ENCODE results near the gene DCAF11. TPM values are rescaled to one million over a fixed set of nuclear protein-coding genes. Genes with fewer than 3 reads are reported as not detected.

DCAF11 gene
- total and polyA plus RNA-seq, 7 donors, result 34.7 to 73.5 (median 66.4) TPM

GRCh38 chr14:24132976-24133375, 18.4 kb downstream of the DCAF11 start:
- DNase-seq (no peak), ATAC-seq (no peak)
- 60 to 80% (median 62%) methylated on average over 2 of the region's 2 CpGs for WGBS, 3 donors
- TF ChIP-seq CTCF (IDR thresholded peaks at IDR 0.05), result no peak
- peak overlapping the region; percentile 96 for H3K27ac ChIP-seq
- intact Hi-C loops (cut with DNase I), result no loop called here
- peaks cover 0 to 9% of the 10 kb centered on the region in 2 donors for H3K36me3 ChIP-seq (ENCODE audit: insufficient read depth in 1 of 2, low read depth in 1 of 2)
- peak overlapping the region; percentile 68 for H3K4me3 ChIP-seq
- H3K9me3 ChIP-seq, result no peaks in the 10 kb centered on the region
- peaks cover 41% of the 10 kb centered on the region for H3K4me1 ChIP-seq
- no peaks in the 10 kb centered on the region for H3K27me3 ChIP-seq (ENCODE audit: insufficient read depth in 3 of 3, low read length in 2 of 3)

DNA sequence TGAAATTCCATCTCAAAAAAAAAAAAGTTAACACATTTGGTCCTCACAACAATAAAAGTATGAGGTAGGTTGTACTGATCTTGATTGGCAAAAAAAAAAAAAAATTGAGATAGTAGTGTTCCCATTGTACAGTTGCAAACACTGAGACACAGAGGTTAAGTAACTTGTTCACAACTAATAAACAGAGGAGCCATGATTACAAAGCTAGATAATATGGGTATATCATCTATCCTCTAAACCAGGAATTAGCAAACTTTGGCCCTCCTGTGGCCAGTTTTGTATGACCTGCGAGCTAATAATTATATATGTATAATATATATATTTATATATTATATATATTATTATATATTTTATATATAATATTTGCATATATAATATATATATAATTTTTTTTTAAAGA, 19.2 kb downstream of the DCAF11 start:
- intact Hi-C loops (cut with DNase I), result no loop called here
- H3K27ac ChIP-seq, result peak overlapping the region; percentile 96
- ATAC-seq, result no peak

DNA sequence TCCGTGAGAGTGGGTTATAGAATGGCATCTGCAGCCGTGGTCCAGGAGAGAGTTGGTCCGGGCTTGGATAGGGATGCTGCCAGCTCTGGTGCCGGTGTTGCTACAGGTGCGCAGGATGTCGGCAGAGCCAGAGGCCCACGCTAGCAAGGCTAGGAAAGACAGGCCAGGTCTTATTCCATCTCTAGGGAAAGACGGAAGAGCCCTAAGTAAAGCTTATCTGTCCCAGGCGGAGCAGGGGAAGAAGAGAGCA, 20.9 kb downstream of the DCAF11 start:
- WGBS, 3 donors, result 3 to 4% (median 4%) methylated on average over 9 of the region's 9 CpGs
- TF ChIP-seq CTCF (IDR thresholded peaks at IDR 0.05), result no peak
- no peak for DNase-seq
- Histone ChIP-seq H3K4me1 (peaks cover 58% of the 10 kb centered on the region), H3K9me3 (no peaks in the 10 kb centered on the region), H3K4me3 (peak overlapping the region; percentile 100), H3K36me3 (ENCODE audit: insufficient read depth in 1 of 2, low read depth in 1 of 2) (peaks cover 0 to 25% of the 10 kb centered on the region in 2 donors), H3K27ac (peak overlapping the region; percentile 96), H3K27me3 (ENCODE audit: insufficient read depth in 3 of 3, low read length in 2 of 3) (no peaks in the 10 kb centered on the region)
- ATAC-seq, result no peak
- intact Hi-C loops (cut with DNase I), result no loop called here

More for the DNA sequence above, 19.2 kb downstream of the DCAF11 start:
- Histone ChIP-seq H3K4me3 (no peak overlapping the region), H3K9me3 (no peaks in the 10 kb centered on the region), H3K27me3 (ENCODE audit: insufficient read depth in 3 of 3, low read length in 2 of 3) (no peaks in the 10 kb centered on the region), H3K36me3 (ENCODE audit: insufficient read depth in 1 of 2, low read depth in 1 of 2) (peaks cover 0 to 17% of the 10 kb centered on the region in 2 donors), H3K4me1 (peaks cover 48% of the 10 kb centered on the region)
- no peak for TF ChIP-seq CTCF (IDR thresholded peaks at IDR 0.05)
- no peak for DNase-seq
- 88 to 92% (median 90%) methylated on average over 1 of the region's 1 CpG for whole genome bisulfite sequencing, 3 donors

GRCh38 chr14:24135834-24136683, 21.5 kb downstream of the DCAF11 start, which contains the start of gene PSME1:
Gene PSME1 (plus strand): TSS chr14:24136194. CDS start chr14:24136263, 69 bp downstream.
- intact Hi-C loops (cut with DNase I), result no loop called here

More at GRCh38 chr14:24135834-24136683, 21.5 kb downstream of the DCAF11 start, which contains the start of gene PSME1:
- Histone ChIP-seq H3K4me1 (peaks cover 53% of the 10 kb centered on the region), H3K9me3 (no peaks in the 10 kb centered on the region), H3K4me3 (peak within 1 kb of the TSS; percentile 100), H3K36me3 (ENCODE audit: insufficient read depth in 1 of 2, low read depth in 1 of 2) (peaks cover 0 to 25% of the 10 kb centered on the region in 2 donors), H3K27me3 (ENCODE audit: insufficient read depth in 3 of 3, low read length in 2 of 3) (no peaks in the 10 kb centered on the region), H3K27ac (peak within 1 kb of the TSS; percentile 96)
- no peak for TF ChIP-seq CTCF (IDR thresholded peaks at IDR 0.05)
- DNase-seq (peak; percentile 93 to 97), ATAC-seq (peak; percentile 82 to 86 (median 86))
- WGBS, 3 donors, result 0 to 1% (median 1%) methylated on average over 29 to 74 of the region's 75 CpGs
